ENCODE measurements around the gene TTYH3.

GRCh38 chr7:2706685-2707126, 74.9 kb downstream of the TTYH3 start:
- TF ChIP-seq EP300 (IDR thresholded peaks at IDR 0.05), result no peak
- TF ChIP-seq, protein P1, sequence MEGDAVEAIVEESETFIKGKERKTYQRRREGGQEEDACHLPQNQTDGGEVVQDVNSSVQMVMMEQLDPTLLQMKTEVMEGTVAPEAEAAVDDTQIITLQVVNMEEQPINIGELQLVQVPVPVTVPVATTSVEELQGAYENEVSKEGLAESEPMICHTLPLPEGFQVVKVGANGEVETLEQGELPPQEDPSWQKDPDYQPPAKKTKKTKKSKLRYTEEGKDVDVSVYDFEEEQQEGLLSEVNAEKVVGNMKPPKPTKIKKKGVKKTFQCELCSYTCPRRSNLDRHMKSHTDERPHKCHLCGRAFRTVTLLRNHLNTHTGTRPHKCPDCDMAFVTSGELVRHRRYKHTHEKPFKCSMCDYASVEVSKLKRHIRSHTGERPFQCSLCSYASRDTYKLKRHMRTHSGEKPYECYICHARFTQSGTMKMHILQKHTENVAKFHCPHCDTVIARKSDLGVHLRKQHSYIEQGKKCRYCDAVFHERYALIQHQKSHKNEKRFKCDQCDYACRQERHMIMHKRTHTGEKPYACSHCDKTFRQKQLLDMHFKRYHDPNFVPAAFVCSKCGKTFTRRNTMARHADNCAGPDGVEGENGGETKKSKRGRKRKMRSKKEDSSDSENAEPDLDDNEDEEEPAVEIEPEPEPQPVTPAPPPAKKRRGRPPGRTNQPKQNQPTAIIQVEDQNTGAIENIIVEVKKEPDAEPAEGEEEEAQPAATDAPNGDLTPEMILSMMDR (IDR thresholded peaks at IDR 0.05), result no peak

Data from ovary (tissue), 3 donors.